ENCODE measurements around the gene LRCH1. TPM values are rescaled to one million over a fixed set of nuclear protein-coding genes. Genes with fewer than 3 reads are reported as not detected.
"Not testable (repeated sequence)": the region's sequence is repeated elsewhere in the genome, so short reads cannot be mapped to it uniquely, and the experiment has no call there.

The LRCH1 gene, protein sequence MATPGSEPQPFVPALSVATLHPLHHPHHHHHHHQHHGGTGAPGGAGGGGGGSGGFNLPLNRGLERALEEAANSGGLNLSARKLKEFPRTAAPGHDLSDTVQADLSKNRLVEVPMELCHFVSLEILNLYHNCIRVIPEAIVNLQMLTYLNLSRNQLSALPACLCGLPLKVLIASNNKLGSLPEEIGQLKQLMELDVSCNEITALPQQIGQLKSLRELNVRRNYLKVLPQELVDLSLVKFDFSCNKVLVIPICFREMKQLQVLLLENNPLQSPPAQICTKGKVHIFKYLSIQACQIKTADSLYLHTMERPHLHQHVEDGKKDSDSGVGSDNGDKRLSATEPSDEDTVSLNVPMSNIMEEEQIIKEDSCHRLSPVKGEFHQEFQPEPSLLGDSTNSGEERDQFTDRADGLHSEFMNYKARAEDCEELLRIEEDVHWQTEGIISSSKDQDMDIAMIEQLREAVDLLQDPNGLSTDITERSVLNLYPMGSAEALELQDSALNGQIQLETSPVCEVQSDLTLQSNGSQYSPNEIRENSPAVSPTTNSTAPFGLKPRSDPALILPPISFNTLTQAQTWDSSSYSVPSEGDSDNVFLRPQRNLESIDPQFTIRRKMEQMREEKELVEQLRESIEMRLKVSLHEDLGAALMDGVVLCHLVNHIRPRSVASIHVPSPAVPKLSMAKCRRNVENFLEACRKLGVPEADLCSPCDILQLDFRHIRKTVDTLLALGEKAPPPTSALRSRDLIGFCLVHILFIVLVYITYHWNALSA
- 7.6 TPM for polyA plus RNA-seq

DNA sequence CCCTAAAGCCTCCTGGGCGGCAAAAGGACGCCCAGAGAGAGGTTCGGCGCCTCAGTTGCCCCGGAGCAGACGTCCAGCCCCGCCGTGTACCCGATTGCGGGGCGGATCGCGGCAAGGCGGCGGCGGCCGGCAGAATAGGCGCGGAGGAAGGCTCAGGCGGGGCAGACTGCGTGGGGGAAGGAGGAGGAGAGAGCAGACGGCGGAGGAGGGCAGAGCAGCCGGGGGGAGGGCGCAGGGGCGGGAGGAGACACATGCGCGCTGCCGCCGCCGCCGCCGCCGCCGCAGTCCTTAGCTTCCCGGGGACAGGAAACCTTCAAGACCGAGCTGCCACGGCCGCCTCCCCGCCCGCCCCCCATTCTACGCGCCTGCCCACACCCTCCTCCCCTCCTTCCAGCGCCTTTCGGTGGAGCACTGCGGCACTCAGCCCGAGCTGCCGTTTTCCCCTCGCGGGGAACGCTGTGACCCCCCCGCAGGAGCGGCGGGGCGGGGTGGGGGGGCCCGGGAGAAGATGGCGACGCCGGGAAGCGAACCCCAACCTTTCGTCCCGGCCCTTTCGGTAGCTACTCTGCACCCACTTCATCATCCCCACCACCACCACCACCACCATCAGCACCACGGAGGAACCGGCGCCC is at the start of gene LRCH1:
LRCH1 (plus strand) TSS at position 282 of the 632 bp plus-strand sequence; CDS start at position 509, 227 bp downstream.
- Mint-ChIP-seq H3K4me1 (peaks cover 33 to 51% (median 40%) of the 10 kb centered on the region in 3 donors), H3K36me3 (peaks cover under 1% of the 10 kb centered on the region), H3K27ac (peak within 1 kb of the TSS; percentile 88 to 98 (median 97)), H3K4me3 (peak within 1 kb of the TSS; percentile 95 to 99 (median 98)), H3K9me3 (no peaks in the 10 kb centered on the region), H3K27me3 (no peaks in the 10 kb centered on the region)

DNA sequence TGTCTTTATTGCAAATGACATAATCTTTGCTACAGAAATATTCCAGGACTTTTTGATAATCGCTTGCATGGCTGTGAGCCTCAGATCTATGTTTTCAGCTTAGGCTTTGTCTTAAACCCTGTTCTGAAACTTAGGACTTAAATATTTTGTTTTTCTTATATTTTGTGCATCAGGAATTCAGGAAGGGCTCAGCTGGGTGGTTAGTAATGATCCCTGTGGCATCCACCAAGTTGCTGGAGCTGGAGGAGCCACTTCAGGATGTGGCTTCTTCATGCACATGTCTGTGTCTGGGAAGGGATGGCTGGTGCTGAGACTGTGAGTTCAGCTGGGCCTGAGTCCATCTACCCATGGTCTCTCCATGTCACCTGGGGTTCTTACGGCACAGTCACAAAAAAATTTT is 48.9 kb upstream of the LRCH1 start:
- Mint-ChIP-seq H3K4me1 (no peaks in the 10 kb centered on the region), H3K4me3 (peak overlapping the region in 1 of 4 donors; percentile 23), H3K9me3 (peaks cover 0 to 10% (median 1%) of the 10 kb centered on the region in 3 donors), H3K36me3 (no peaks in the 10 kb centered on the region), H3K27ac (no peak overlapping the region), H3K27me3 (peaks cover 2% of the 10 kb centered on the region)

DNA sequence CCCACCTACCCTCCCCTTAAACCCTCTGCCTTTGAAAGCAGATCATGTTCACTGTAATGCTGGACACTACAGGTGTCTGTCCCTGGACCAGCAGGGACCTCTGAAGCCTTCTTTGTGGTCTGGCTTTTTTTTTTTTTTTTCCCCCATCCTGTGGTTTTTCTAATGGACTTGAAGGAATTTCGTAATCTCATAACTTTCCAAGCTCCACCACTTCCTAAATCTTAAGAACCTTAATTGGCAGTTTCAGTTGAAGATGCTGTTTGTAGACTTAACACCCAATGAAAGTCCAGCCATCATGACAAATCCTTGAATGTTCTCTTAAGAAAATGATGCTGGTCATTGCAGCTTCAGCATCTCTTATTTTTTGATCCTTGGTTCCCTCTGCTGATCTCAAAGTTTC is 45.0 kb upstream of the LRCH1 start:
- H3K4me3 Mint-ChIP-seq: no peak overlapping the region
- H3K36me3 Mint-ChIP-seq: peaks cover 3% of the 10 kb centered on the region
- H3K9me3 Mint-ChIP-seq: peaks cover 0 to 13% (median 1%) of the 10 kb centered on the region in 3 donors
- H3K27ac Mint-ChIP-seq: no peak overlapping the region
- no peaks in the 10 kb centered on the region for H3K4me1 Mint-ChIP-seq
- peaks cover 2% of the 10 kb centered on the region for H3K27me3 Mint-ChIP-seq

DNA sequence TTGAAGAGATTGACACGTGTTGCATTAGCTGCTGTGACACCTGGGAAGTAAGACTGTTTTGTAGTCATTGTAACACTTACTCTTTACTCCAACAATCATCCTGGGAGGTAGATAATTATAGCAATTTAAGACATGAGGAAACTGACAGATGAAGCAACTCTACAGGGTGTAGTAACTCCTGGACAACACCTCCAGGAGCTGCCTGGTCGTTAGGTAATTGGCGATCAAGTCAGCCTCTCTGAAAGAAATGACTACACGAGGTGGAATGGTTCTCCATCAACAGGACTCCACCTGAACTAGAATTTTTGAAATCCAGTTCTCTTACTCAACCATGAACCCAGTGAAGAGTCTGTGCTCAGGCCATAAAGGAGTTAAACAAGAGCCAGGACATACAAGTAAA is 43.0 kb upstream of the LRCH1 start:
- no peaks in the 10 kb centered on the region for H3K4me1 Mint-ChIP-seq
- peaks cover 0 to 13% (median 1%) of the 10 kb centered on the region in 3 donors for H3K9me3 Mint-ChIP-seq
- H3K36me3 Mint-ChIP-seq: peaks cover 3% of the 10 kb centered on the region
- no peak overlapping the region for H3K27ac Mint-ChIP-seq
- H3K4me3 Mint-ChIP-seq: no peak overlapping the region
- peaks cover 2% of the 10 kb centered on the region for H3K27me3 Mint-ChIP-seq

GRCh38 chr13:46515803-46516202 is 37.2 kb upstream of the LRCH1 start:
- Mint-ChIP-seq H3K4me3 (no peak overlapping the region), H3K27me3 (peaks cover 16% of the 10 kb centered on the region), H3K36me3 (no peaks in the 10 kb centered on the region), H3K4me1 (no peaks in the 10 kb centered on the region), H3K27ac (no peak overlapping the region), H3K9me3 (peaks cover 0 to 6% (median 0%) of the 10 kb centered on the region in 3 donors)

- Mint-ChIP-seq H3K36me3 (no peaks in the 10 kb centered on the region), H3K27me3 (peaks cover 16% of the 10 kb centered on the region), H3K27ac (peak overlapping the region in 1 of 3 donors; percentile 14), H3K9me3 (peaks cover 3 to 6% (median 4%) of the 10 kb centered on the region in 3 donors), H3K4me3 (no peak overlapping the region), H3K4me1 (no peaks in the 10 kb centered on the region)
Observed at GRCh38 chr13:46516599-46517338, 36.2 kb upstream of the LRCH1 start.

DNA sequence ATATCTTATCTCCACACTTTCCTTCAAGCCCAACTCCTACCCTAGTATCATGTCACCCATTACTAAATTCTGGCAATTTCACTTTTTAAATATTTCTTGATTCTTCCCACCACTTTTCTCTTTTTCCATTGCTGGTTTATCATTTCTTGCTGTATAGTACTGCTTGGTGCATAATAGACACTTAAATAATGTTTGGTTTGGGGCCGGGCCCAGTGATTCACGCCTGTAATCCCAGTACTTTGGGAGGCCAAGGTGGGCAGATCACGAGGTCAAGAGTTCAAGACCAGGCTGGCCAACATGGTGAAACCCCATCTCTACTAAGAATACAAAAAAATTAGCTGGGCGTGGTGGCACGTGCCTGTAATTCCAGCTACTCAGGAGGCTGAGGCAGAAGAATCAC is 35.2 kb upstream of the LRCH1 start:
- not testable (repeated sequence) for H3K9me3 Mint-ChIP-seq, H3K27ac Mint-ChIP-seq, H3K36me3 Mint-ChIP-seq, H3K4me3 Mint-ChIP-seq, H3K4me1 Mint-ChIP-seq
- peaks cover 16% of the 10 kb centered on the region for H3K27me3 Mint-ChIP-seq

- Mint-ChIP-seq H3K9me3 (peaks cover 3 to 4% (median 3%) of the 10 kb centered on the region in 3 donors), H3K4me1 (no peaks in the 10 kb centered on the region), H3K27ac (no peak overlapping the region), H3K36me3 (peaks cover 2% of the 10 kb centered on the region), H3K4me3 (no peak overlapping the region), H3K27me3 (peaks cover 16% of the 10 kb centered on the region)
Observed at GRCh38 chr13:46519182-46519581, 33.8 kb upstream of the LRCH1 start.

DNA sequence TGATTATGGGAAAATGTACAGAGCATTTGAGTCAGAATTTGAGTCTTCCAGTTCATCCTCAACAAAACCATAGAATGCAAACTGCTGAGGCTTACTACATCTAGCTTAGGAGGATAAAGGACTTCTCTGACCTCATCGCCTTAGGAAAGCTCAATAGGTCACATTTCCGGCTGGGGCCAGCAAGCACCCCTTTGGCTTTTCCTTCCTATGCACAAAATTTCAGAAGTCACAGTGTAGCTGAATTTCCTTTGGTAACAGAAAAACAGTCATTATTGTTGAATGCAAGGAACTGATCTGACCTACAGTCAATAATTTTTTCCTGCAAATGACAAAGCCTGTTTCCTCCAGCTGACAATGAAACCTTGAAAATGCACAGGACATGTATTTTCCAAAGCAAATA is 32.8 kb upstream of the LRCH1 start:
- no peaks in the 10 kb centered on the region for H3K4me1 Mint-ChIP-seq
- peaks cover 3% of the 10 kb centered on the region for H3K36me3 Mint-ChIP-seq
- peaks cover 14% of the 10 kb centered on the region for H3K27me3 Mint-ChIP-seq
- peaks cover 3 to 4% (median 3%) of the 10 kb centered on the region in 3 donors for H3K9me3 Mint-ChIP-seq
- no peak overlapping the region for H3K4me3 Mint-ChIP-seq
- no peak overlapping the region for H3K27ac Mint-ChIP-seq

DNA sequence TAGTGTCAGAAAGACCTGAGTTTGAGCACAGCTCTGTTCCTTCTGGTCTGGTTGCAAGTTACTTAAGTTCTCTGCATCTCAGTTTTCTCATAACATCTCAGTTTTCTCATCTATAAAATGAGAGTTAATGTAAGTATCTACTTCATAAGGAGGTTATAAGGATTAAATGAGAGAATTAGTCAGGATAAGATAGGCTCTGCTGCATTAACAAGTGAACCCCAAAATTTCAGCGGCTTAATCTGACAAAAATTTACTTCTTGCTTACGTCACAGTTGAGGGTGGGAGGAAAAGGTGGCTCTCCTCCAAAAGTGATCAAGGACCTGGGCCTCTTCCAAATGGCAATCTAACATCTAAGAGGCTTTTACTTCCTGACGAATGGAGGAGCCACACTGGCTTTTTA is 31.5 kb upstream of the LRCH1 start:
- Mint-ChIP-seq H3K4me3 (no peak overlapping the region), H3K27me3 (peaks cover 16% of the 10 kb centered on the region), H3K9me3 (peaks cover 0 to 4% (median 3%) of the 10 kb centered on the region in 3 donors), H3K27ac (no peak overlapping the region), H3K36me3 (peaks cover 3% of the 10 kb centered on the region), H3K4me1 (no peaks in the 10 kb centered on the region)

DNA sequence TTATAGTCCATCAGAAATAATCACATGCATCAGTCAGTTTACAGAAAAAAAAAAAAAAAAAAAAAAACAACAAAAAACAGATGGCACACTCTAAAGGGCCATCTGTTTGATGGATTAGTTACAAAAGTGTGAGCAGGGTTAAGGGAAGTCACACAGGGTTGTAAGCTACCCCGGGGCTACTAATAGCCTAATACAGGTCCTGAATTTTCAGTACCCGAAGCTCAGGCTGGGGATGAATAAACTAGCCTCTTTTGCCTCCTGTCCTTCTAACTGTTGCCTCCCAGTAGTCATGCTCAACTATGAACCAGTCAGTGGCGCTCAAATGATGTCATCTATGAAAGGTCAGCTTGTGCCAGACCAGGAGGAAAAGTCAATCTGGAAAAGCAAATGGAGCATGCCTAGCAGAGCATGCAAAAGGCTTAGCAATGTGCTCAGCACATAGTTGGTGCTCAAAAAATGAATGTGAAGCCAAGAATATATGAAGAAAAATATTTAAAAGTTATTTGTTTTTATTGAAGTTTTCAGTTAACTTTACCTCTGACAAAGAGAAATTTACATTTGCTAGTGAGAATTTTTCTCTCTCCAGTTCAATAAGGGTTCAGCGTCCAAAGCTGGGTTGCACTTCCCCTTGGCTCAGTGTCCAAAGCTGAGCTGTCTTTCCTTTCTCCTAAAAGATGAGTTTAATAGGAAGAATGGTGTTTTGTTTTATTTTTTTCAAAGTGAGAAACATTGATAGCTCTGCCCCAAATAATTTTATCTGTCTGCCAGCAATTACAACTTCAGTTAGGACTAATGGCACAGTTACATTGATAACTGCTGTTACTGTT is 30.8 kb upstream of the LRCH1 start:
- Mint-ChIP-seq H3K4me1 (peaks cover 0 to 3% (median 0%) of the 10 kb centered on the region in 3 donors), H3K27me3 (peaks cover 15% of the 10 kb centered on the region), H3K27ac (no peak overlapping the region), H3K36me3 (peaks cover 3% of the 10 kb centered on the region), H3K9me3 (peaks cover 0 to 4% (median 3%) of the 10 kb centered on the region in 3 donors), H3K4me3 (no peak overlapping the region)

GRCh38 chr13:46522748-46523030 is 30.3 kb upstream of the LRCH1 start:
- peaks cover 10% of the 10 kb centered on the region for H3K27me3 Mint-ChIP-seq
- H3K4me3 Mint-ChIP-seq: no peak overlapping the region
- peaks cover 0 to 4% (median 3%) of the 10 kb centered on the region in 3 donors for H3K9me3 Mint-ChIP-seq
- H3K27ac Mint-ChIP-seq: no peak overlapping the region
- H3K36me3 Mint-ChIP-seq: peaks cover 3% of the 10 kb centered on the region
- H3K4me1 Mint-ChIP-seq: peaks cover 0 to 3% (median 0%) of the 10 kb centered on the region in 3 donors

DNA sequence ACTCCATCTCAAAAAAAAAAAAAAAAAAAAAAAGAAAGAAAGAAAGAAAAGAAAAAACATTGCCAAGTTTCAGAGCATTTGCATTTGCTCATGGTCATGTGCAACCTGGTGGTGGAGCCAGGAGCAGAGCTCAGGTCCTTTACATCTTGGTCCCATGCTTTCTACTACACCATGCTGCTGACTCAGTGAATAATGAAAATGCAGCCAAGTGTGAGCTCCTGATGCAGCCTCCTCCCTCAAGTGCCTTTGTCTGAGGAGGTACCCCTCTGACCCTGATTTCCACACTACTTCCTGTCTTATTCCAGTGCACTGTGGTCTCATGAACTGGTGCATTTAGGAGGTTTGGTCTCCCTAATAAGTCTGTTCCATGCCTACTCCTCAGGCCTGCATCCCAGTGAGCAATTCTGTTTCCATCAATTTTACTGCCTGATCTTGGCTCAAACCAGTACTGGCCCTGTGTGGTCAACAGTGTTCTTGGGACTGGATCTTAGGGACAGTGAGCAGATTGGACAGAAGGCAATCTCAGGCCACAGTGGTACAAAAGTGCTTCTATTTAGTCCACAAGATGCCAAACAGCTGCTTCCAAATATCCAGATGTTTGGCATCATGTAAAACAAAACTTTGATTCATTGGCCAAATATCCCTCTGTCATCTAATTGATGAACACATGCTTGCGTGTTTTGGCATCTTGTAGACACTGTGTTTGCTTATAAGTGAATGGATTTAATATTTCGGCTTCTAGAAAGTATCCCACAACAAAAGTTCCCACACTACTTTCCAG is 28.8 kb upstream of the LRCH1 start:
- Mint-ChIP-seq H3K27me3 (peaks cover 5% of the 10 kb centered on the region), H3K9me3 (peaks cover 0 to 4% (median 3%) of the 10 kb centered on the region in 3 donors), H3K27ac (no peak overlapping the region), H3K4me3 (peak overlapping the region in 1 of 4 donors; percentile 42), H3K4me1 (peaks cover 0 to 4% (median 0%) of the 10 kb centered on the region in 3 donors), H3K36me3 (peaks cover 3% of the 10 kb centered on the region)

Measured in IgD-negative memory B cell (primary cell).